ENCODE measurements around the gene RXFP4. TPM values are rescaled to one million over a fixed set of nuclear protein-coding genes. Genes with fewer than 3 reads are reported as not detected.

The RXFP4 gene
- total RNA-seq, 1 experiment from 2014 or later, result not detected

- no peak overlapping the region for H3K14ac ChIP-seq (ENCODE audit: insufficient read depth, low read length)
- peaks cover 18% of the 10 kb centered on the region for H3K4me1 ChIP-seq (ENCODE audit: insufficient read depth, low read length)
- TF ChIP-seq CTCF (conservative IDR thresholded peaks at IDR 0.05), result no peak
- H2BK12ac ChIP-seq (ENCODE audit: insufficient read length, low read depth, low read length), result no peak overlapping the region
- peaks cover 9% of the 10 kb centered on the region for H3K79me1 ChIP-seq (ENCODE audit: insufficient read depth, low read depth, low read length, poor library complexity, severe bottlenecking)
- peak overlapping the region; percentile 37 for H3K9ac ChIP-seq (ENCODE audit: extremely low read depth, insufficient read length, low read length)
- Mint-ChIP-seq H3K27me3 (ENCODE audit: low read depth) (no peaks in the 10 kb centered on the region), H3K36me3 (ENCODE audit: insufficient read depth in 1 of 3, low read depth in 3 of 3) (peaks cover 7 to 27% (median 22%) of the 10 kb centered on the region in 3 experiments; a peak in 6 of 7 replicates), H3K4me3 (peak overlapping the region; percentile 14 to 90; a peak in 4 of 5 replicates), H3K4me1 (peaks cover 75 to 85% of the 10 kb centered on the region in 2 experiments), H3K27ac (peak overlapping the region in 2 of 3 experiments; percentile 18 to 87; a peak in 3 of 7 replicates), H3K9me3 (no peaks in the 10 kb centered on the region)
- no peaks in the 10 kb centered on the region for H3K9me3 ChIP-seq (ENCODE audit: control insufficient read depth, low read depth, low read length)
- H2BK120ac ChIP-seq (ENCODE audit: low read depth, low read length, poor library complexity, severe bottlenecking), result no peak overlapping the region
- no peak overlapping the region for H3K18ac ChIP-seq (ENCODE audit: insufficient read length, low read depth, low read length)
- no peaks in the 10 kb centered on the region for H3K27me3 ChIP-seq (ENCODE audit: insufficient read depth, low read length)
- no CpG with 5 or more reads among the region's 13 CpGs for WGBS (ENCODE audit: extremely low coverage, insufficient read length, low lambda C conversion rate)
- DNase-seq, result no peak
- no peak overlapping the region for H2BK15ac ChIP-seq (ENCODE audit: low read depth, low read length)
- peaks cover 9% of the 10 kb centered on the region for H4K20me1 ChIP-seq (ENCODE audit: control insufficient read depth, insufficient read depth, insufficient read length)
- H3T11ph ChIP-seq (ENCODE audit: low read length), result no peak overlapping the region
- no peak overlapping the region for H2AFZ ChIP-seq (ENCODE audit: low read length)
- H3K27ac ChIP-seq (ENCODE audit: insufficient read length, low read depth, low read length), result no peak overlapping the region
- H2BK20ac ChIP-seq (ENCODE audit: low read depth, low read length, poor library complexity, severe bottlenecking), result no peak overlapping the region
- H3K23me2 ChIP-seq (ENCODE audit: insufficient read length, low read depth, low read length, poor library complexity, severe bottlenecking), result peaks cover 28% of the 10 kb centered on the region
- no peak overlapping the region for H3K4ac ChIP-seq (ENCODE audit: low read depth, low read length)
- H3K79me2 ChIP-seq (ENCODE audit: insufficient read depth, low read length), result peaks cover 37% of the 10 kb centered on the region
- H4K8ac ChIP-seq (replicated peaks; ENCODE audit: insufficient read length, low read depth, low read length), result no peak overlapping the region
- no peak overlapping the region for H3K23ac ChIP-seq (ENCODE audit: insufficient read length, low read depth, low read length)
- H2BK5ac ChIP-seq (ENCODE audit: insufficient read length, low read length), result no peak overlapping the region
- H2AK5ac ChIP-seq (ENCODE audit: insufficient read length, low read length), result no peak overlapping the region
- no peak overlapping the region for H3K56ac ChIP-seq (ENCODE audit: insufficient read length, low read depth, low read length)
- H4K5ac ChIP-seq (ENCODE audit: insufficient read length, low read depth, low read length), result no peak overlapping the region
- no peak overlapping the region for H4K91ac ChIP-seq (ENCODE audit: insufficient read length, low read depth, low read length)
- H3K4me2 ChIP-seq (ENCODE audit: insufficient read depth, insufficient read length, low read length), result peak overlapping the region; percentile 81
Measured at GRCh38 chr1:155974208-155975115, 33.0 kb downstream of the RXFP4 start.
